Body of pancreas (tissue), 4 donors: ENCODE measurements around the gene E2F3.

Source experiments
- POLR2A ChIP-seq, 3 donors: fragments of 450-650 bp; IDR thresholded peaks; one replicate each; pipeline ENCODE4 v1.6.1; 2016; ENCODE audit warnings: antibody characterized with exemption in 3 of 3, mild to moderate bottlenecking in 2 of 3
- TF ChIP-seq, protein P1 (sequence below), 7 experiments: fragments of 450-650 bp in 4 of 7; fragments of 200-600 bp in 3 of 7; sonication (generic) in 3 of 7; IDR thresholded peaks; one replicate each; pipeline ENCODE4 v1.5.1; 2016 to 2019; ENCODE audit warnings: antibody characterized with exemption in 7 of 7

DNA sequence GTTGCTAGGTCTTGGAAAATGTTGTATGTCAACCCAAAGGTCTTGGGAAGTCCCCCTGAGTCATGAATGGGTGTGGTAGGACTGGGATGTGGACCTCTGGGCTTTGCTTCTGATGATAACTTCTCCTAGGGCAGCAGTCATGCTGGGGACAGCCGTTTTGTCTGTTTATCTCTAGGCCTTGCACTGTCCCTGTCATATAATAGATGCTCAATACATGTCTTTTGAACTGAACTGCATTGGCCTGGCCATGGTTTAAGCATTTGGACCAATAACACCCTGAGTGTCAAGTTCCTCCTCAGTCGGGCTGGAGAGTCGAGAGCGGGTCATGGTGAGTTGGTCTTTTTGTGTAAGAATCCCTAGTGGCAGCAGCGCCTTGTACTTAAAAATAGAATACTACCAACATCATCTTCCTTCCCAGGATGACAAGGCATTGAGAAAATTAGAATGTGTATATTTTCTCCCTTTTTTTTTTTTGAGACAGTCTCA is 43.1 kb downstream of the E2F3 start:
- no peak for TF ChIP-seq POLR2A (IDR thresholded peaks at IDR 0.05)
- TF ChIP-seq, protein P1, sequence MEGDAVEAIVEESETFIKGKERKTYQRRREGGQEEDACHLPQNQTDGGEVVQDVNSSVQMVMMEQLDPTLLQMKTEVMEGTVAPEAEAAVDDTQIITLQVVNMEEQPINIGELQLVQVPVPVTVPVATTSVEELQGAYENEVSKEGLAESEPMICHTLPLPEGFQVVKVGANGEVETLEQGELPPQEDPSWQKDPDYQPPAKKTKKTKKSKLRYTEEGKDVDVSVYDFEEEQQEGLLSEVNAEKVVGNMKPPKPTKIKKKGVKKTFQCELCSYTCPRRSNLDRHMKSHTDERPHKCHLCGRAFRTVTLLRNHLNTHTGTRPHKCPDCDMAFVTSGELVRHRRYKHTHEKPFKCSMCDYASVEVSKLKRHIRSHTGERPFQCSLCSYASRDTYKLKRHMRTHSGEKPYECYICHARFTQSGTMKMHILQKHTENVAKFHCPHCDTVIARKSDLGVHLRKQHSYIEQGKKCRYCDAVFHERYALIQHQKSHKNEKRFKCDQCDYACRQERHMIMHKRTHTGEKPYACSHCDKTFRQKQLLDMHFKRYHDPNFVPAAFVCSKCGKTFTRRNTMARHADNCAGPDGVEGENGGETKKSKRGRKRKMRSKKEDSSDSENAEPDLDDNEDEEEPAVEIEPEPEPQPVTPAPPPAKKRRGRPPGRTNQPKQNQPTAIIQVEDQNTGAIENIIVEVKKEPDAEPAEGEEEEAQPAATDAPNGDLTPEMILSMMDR (IDR thresholded peaks at IDR 0.05) = no peak
